A549 treated with AZD9567 at 1 μM for 4 hours (cell line): ENCODE results near the gene GRSF1. TPM values are rescaled to one million over a fixed set of nuclear protein-coding genes. Genes with fewer than 3 reads are reported as not detected.

ENCODE experiments used
- total RNA-seq: library from RNA; stranded (reverse); fragments of 200-300 nt; extraction: Qiagen RNA extraction; gene quantifications from 5 replicates; pipeline ENCODE4 v1.2.3, GENCODE V29; 2022; ENCODE audit not compliant: insufficient read depth

GRSF1 gene, protein sequence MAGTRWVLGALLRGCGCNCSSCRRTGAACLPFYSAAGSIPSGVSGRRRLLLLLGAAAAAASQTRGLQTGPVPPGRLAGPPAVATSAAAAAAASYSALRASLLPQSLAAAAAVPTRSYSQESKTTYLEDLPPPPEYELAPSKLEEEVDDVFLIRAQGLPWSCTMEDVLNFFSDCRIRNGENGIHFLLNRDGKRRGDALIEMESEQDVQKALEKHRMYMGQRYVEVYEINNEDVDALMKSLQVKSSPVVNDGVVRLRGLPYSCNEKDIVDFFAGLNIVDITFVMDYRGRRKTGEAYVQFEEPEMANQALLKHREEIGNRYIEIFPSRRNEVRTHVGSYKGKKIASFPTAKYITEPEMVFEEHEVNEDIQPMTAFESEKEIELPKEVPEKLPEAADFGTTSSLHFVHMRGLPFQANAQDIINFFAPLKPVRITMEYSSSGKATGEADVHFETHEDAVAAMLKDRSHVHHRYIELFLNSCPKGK
- 78.0 to 93.1 TPM (median 78.4 TPM) in 5 replicates for total RNA-seq

DNA sequence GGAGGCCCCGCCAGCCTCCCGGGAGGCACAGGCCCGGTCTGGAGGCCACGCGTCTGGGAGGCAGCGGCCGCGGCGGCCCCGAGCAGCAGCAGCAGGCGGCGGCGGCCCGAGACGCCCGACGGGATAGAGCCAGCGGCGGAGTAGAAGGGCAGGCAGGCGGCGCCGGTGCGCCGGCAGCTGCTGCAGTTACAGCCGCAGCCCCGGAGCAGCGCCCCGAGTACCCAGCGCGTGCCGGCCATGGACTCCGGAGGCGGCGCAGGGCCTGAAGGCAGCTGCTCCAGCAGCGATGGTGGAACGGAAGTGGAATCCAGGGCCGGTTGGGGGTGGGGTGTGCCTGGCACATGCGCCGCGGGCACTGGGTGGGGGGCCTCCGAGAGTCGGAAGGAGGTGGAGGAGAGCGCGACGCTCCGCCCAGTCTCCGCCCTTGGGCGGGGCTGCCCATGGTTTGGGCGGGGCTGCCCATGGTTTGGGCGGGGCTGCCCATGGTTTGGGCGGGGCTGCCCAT lies at the start of gene GRSF1:
TSS of gene GRSF1 (minus strand) at position 302 of the 505 bp plus-strand sequence. CDS start at position 239, 63 bp downstream.

Other genes with a start within 250 kb of the GRSF1 start
- gene AMBN, start 247.6 kb downstream of the GRSF1 start, total RNA-seq = not detected in 5 replicates
- not detected in 5 replicates for gene ENAM, start 211.1 kb downstream of the GRSF1 start, total RNA-seq
- gene JCHAIN, start 173.4 kb downstream of the GRSF1 start, total RNA-seq = 0.11 to 0.19 TPM (median 0.16 TPM) in 4 of 5 replicates, not detected in the other
- 33.2 to 45.5 TPM (median 36.4 TPM) in 5 replicates for gene UTP3, start 151.4 kb downstream of the GRSF1 start, total RNA-seq
- 6.9 to 10.1 TPM (median 7.2 TPM) in 5 replicates for gene RUFY3, start 117.9 kb downstream of the GRSF1 start, total RNA-seq
- 4.4 to 7.2 TPM (median 6.7 TPM) in 5 replicates for gene MOB1B, start 62.5 kb upstream of the GRSF1 start, total RNA-seq
- 14.4 to 19.9 TPM (median 18.9 TPM) in 5 replicates for gene DCK, start 153.8 kb upstream of the GRSF1 start, total RNA-seq